ENCODE measurements around the gene URI1.

GRCh38 chr19:30029721-30030510 is 87.9 kb downstream of the URI1 start:
- no peak for TF ChIP-seq POLR2A (IDR thresholded peaks at IDR 0.05)
- TF ChIP-seq, protein P1, sequence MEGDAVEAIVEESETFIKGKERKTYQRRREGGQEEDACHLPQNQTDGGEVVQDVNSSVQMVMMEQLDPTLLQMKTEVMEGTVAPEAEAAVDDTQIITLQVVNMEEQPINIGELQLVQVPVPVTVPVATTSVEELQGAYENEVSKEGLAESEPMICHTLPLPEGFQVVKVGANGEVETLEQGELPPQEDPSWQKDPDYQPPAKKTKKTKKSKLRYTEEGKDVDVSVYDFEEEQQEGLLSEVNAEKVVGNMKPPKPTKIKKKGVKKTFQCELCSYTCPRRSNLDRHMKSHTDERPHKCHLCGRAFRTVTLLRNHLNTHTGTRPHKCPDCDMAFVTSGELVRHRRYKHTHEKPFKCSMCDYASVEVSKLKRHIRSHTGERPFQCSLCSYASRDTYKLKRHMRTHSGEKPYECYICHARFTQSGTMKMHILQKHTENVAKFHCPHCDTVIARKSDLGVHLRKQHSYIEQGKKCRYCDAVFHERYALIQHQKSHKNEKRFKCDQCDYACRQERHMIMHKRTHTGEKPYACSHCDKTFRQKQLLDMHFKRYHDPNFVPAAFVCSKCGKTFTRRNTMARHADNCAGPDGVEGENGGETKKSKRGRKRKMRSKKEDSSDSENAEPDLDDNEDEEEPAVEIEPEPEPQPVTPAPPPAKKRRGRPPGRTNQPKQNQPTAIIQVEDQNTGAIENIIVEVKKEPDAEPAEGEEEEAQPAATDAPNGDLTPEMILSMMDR (IDR thresholded peaks at IDR 0.05): no peak
